SK-N-SH (cell line): ENCODE measurements around the gene PSG4. TPM values are rescaled to one million over a fixed set of nuclear protein-coding genes. Genes with fewer than 3 reads are reported as not detected.
"Not testable (repeated sequence)": the region's sequence is repeated elsewhere in the genome, so short reads cannot be mapped to it uniquely, and the experiment has no call there.

Source experiments
- CTCF ChIA-PET: fragments of 300-600, 350-600 bp; formaldehyde crosslinking; extraction: SDS; loops from one replicate; lab custom pipeline; 2021; lab: Yijun Ruan, JAX
- POLR2A ChIA-PET: fragments of 350-600 bp; sonication (Branson Sonifier 250); formaldehyde crosslinking; extraction: SDS; loops from one replicate; lab custom pipeline; 2020; ENCODE audit warnings: antibody characterized with exemption, inconsistent platforms; lab: Yijun Ruan, JAX
- DNase-seq: peaks from one replicate; pipeline ENCODE4 v3.0.0; 2012
- H2AFZ ChIP-seq: fragments of 200-600 bp; sonication (generic); 2 replicates; pipeline ENCODE4 v1.8.1; 2016; ENCODE audit warnings: antibody characterized with exemption, mild to moderate bottlenecking, low read depth
- H3F3A ChIP-seq: fragments of 200-600 bp; sonication (generic); replicated peaks from 2 replicates; pipeline ENCODE3; 2016; ENCODE audit warnings: antibody characterized with exemption, mild to moderate bottlenecking; ENCODE audit not compliant: insufficient read depth
- H3K27ac ChIP-seq, 2 experiments: fragments of 200-500 bp in 1 of 2; fragments of 200-600 bp in 1 of 2; sonication (Bioruptor generic) in 1 of 2; sonication (generic), shearing (Covaris generic) in 1 of 2; 2 replicates each; pipeline versions ENCODE4 v1.5.1 to v1.6.1; 2014 to 2016; ENCODE audit warnings: low read depth in 2 of 2, inconsistent platforms in 1 of 2, low read length in 1 of 2, mild to moderate bottlenecking in 1 of 2, mixed read lengths in 1 of 2
- H3K27me3 ChIP-seq: fragments of 200-600 bp; sonication (generic), shearing (Covaris generic); 2 replicates; pipeline ENCODE4 v1.6.1; 2016; ENCODE audit warnings: mixed run types; ENCODE audit not compliant: insufficient read depth
- H3K36me3 ChIP-seq, 2 experiments: fragments of 200-500 bp in 1 of 2; fragments of 200-600 bp in 1 of 2; sonication (Bioruptor generic) in 1 of 2; sonication (generic) in 1 of 2; replicated peaks in 1 of 2; 2 replicates each; pipeline versions ENCODE3 to v1.5.1; 2014 to 2016; ENCODE audit warnings: low read length in 1 of 2, mild to moderate bottlenecking in 1 of 2; ENCODE audit not compliant: insufficient read depth in 2 of 2, control insufficient read depth in 1 of 2
- H3K4me1 ChIP-seq, 2 experiments: fragments of 200-500 bp in 1 of 2; fragments of 200-600 bp in 1 of 2; sonication (Bioruptor generic) in 1 of 2; sonication (generic), shearing (Covaris generic) in 1 of 2; 2 replicates each; pipeline versions ENCODE4 v1.5.1 to v1.6.1; 2014 to 2016; ENCODE audit warnings: low read depth in 1 of 2, low read length in 1 of 2, mixed run types in 1 of 2; ENCODE audit not compliant: insufficient read depth in 2 of 2, control insufficient read depth in 1 of 2
- H3K4me2 ChIP-seq: fragments of 200-600 bp; sonication (generic), shearing (Covaris generic); 2 replicates; pipeline ENCODE4 v1.6.1; 2017; ENCODE audit warnings: mixed run types
- H3K4me3 ChIP-seq, 2 experiments: fragments of 200-500 bp in 1 of 2; fragments of 200-600 bp in 1 of 2; sonication (Bioruptor generic) in 1 of 2; sonication (generic), shearing (Covaris generic) in 1 of 2; 2 replicates each; pipeline versions ENCODE4 v1.5.1 to v1.8.1; 2014 to 2016; ENCODE audit warnings: low read depth in 2 of 2, inconsistent platforms in 1 of 2, low read length in 1 of 2, mild to moderate bottlenecking in 1 of 2, mixed read lengths in 1 of 2, moderate library complexity in 1 of 2
- H3K79me2 ChIP-seq: fragments of 200-600 bp; sonication (generic); 2 replicates; pipeline ENCODE4 v1.8.1; 2017; ENCODE audit warnings: mild to moderate bottlenecking; ENCODE audit not compliant: insufficient read depth
- H3K9ac ChIP-seq: fragments of 200-600 bp; sonication (generic); 2 replicates; pipeline ENCODE4 v1.6.1; 2017; ENCODE audit warnings: mixed run types
- H3K9me2 ChIP-seq: fragments of 200-600 bp; sonication (generic); 2 replicates; pipeline ENCODE4 v1.6.1; 2017; ENCODE audit warnings: mixed run types
- H3K9me3 ChIP-seq: fragments of 200-600 bp; sonication (generic); 2 replicates; pipeline ENCODE4 v1.6.1; 2017; ENCODE audit warnings: mixed run types, mild to moderate bottlenecking, moderate library complexity
- H4K20me1 ChIP-seq: fragments of 200-600 bp; sonication (generic); 2 replicates; pipeline ENCODE4 v1.6.1; 2017; ENCODE audit warnings: mild to moderate bottlenecking, mixed run types; ENCODE audit not compliant: insufficient read depth
- WGBS: methylation state at CpG from one replicate; pipeline ENCODE4 v1.1.6; 2017; ENCODE audit warnings: low lambda C conversion rate; 5-methylcytosine and 5-hydroxymethylcytosine counted together
- polyA plus RNA-seq, 3 experiments: library from polyadenylated mRNA; depleted of rRNA; stranded (reverse); fragments of >200 nt; gene quantifications; 2 replicates each; pipeline ENCODE4 v1.2.3, GENCODE V29; 2012

PSG4 gene
- polyA plus RNA-seq (2012; rRNA removed), result 175 and 311 TPM in 2 replicates
- polyA plus RNA-seq (2012; cell fraction: cytosol; rRNA removed), result 173 and 177 TPM in 2 replicates
- 423 and 650 TPM in 2 replicates for polyA plus RNA-seq (2012; cell fraction: nucleus; rRNA removed)

DNA sequence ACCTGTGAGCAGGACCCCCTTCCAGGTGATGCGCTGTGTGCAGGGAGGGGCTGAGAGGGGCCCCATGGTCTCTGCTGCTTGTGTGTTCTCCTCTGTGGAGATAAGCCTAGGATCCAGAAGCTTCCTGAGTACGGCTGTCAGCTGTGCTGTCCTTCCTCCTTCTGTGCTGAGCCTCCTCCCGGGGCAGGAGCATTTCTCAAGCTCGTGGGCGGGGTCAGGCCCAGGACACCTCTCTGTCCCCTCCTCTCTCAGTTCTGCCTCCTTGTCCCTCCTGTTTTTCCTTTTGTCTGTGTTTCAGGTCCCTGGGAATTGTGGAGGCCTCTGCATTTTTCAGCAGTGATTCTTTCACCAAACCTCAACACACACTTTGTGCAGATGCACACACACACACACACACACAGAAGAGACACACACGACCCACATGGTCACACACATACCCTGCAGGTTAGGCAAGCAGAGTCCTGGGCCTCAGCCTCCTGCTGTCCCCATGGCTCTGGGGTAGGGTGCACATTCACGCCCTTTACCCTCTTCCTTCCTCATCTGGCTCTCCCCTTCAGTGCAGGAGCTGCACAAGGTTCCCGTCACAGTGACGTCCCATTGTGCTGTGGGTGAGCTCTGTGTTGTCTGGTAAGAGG lies at the start of gene PSG4:
PSG4 (minus strand) TSS at position 168 of the 635 bp plus-strand sequence; CDS start at position 66, 102 bp downstream.
- H3K9me3 ChIP-seq, H2AFZ ChIP-seq, DNase-seq, H3K36me3 ChIP-seq, H3K9me2 ChIP-seq, H3K4me1 ChIP-seq, H4K20me1 ChIP-seq, H3K27me3 ChIP-seq, POLR2A ChIA-PET, CTCF ChIA-PET: not testable (repeated sequence)
- H3K4me2 ChIP-seq, result peak within 1 kb of the TSS; percentile 72
- H3K9ac ChIP-seq, result peak within 1 kb of the TSS; percentile 71
- peak within 1 kb of the TSS in 1 of 2 experiments; percentile 84; a peak in 2 of 4 replicates for H3K27ac ChIP-seq
- peak within 1 kb of the TSS; percentile 39 to 56; a peak in 3 of 4 replicates for H3K4me3 ChIP-seq
- H3K79me2 ChIP-seq, result peaks cover 21% of the 10 kb centered on the region
- H3F3A ChIP-seq, result peaks cover 24% of the 10 kb centered on the region
- 53% methylated on average over 6 of the region's 9 CpGs for WGBS

- DNase-seq, H3K36me3 ChIP-seq, H3K27ac ChIP-seq, H3K4me3 ChIP-seq, H3K9ac ChIP-seq, H2AFZ ChIP-seq, H3K4me2 ChIP-seq, H3F3A ChIP-seq, H3K9me3 ChIP-seq, POLR2A ChIA-PET, H3K9me2 ChIP-seq, H4K20me1 ChIP-seq, H3K27me3 ChIP-seq, H3K79me2 ChIP-seq, H3K4me1 ChIP-seq, CTCF ChIA-PET: not testable (repeated sequence)
- WGBS, result 0% methylated on average over 1 of the region's 1 CpG
These were observed 46.0 kb upstream of the PSG4 start for GRCh38 chr19:43251428-43251827.

GRCh38 chr19:43250296-43250695 lies 44.9 kb upstream of the PSG4 start:
- H4K20me1 ChIP-seq, H3K27me3 ChIP-seq, H3K9me3 ChIP-seq, POLR2A ChIA-PET, H3K79me2 ChIP-seq, H3K4me1 ChIP-seq, H3K9ac ChIP-seq, H3F3A ChIP-seq, H3K4me2 ChIP-seq, DNase-seq, H3K4me3 ChIP-seq, H3K36me3 ChIP-seq, H3K9me2 ChIP-seq, H3K27ac ChIP-seq, CTCF ChIA-PET: not testable (repeated sequence)
- WGBS, result 23% methylated on average over 5 of the region's 5 CpGs
- peak overlapping the region; percentile 63; the same call in 1 of the 2 replicates for H2AFZ ChIP-seq

DNA sequence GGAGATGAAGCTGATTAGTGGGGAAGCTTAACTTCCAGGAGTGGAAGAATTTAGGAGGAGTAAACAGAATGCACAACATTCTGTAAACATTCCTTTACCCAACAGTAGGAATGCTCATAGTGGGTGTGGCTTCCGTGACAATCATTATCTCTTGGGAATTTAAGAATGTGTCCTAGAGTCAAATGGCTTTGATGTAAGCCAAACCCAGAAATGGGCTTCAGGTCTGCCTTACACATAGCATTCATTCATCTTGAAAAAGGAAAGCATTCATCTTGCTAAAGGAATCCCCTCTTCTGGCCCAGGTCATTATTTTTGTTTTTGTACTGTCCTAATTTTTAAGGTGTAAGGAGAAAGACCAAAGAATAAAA lies 43.2 kb upstream of the PSG4 start:
- POLR2A ChIA-PET, H3K9ac ChIP-seq, H3K27ac ChIP-seq, CTCF ChIA-PET, H4K20me1 ChIP-seq, H3K4me2 ChIP-seq, H3F3A ChIP-seq, H3K4me1 ChIP-seq, H3K79me2 ChIP-seq, H3K9me3 ChIP-seq, H3K36me3 ChIP-seq, H3K9me2 ChIP-seq, H3K27me3 ChIP-seq, H3K4me3 ChIP-seq, H2AFZ ChIP-seq, DNase-seq: not testable (repeated sequence)
- 56% methylated on average over 1 of the region's 1 CpG for WGBS

DNA sequence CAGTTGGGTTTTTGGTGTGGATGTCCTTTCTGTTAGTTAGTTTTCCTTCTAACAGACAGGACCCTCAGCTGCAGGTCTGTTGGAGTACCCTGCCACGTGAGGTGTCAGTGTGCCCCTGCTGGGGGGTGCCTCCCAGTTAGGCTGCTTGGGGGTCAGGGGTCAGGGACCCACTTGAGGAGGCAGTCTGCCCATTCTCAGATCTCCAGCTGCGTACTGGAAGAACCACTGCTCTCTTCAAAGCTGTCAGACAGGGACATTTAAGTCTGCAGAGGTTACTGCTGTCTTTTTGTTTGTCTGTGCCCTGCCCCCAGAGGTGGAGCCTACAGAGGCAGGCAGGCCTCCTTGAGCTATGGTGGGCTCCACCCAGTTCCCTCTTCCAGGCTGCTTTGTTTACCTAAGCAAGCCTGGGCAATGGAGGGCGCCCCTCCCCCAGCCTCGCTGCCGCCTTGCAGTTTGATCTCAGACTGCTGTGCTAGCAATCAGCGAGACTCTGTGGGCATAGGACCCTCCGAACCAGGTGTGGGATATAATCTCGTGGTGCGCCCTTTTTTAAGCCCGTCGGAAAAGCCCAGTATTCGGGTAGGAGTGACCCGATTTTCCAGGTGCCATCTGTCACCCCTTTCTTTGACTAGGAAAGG lies 41.9 kb upstream of the PSG4 start:
- DNase-seq, H3K27me3 ChIP-seq, H4K20me1 ChIP-seq, H3K27ac ChIP-seq, H3K4me2 ChIP-seq, H3K9me3 ChIP-seq, H3K9me2 ChIP-seq, H3F3A ChIP-seq, H3K4me1 ChIP-seq, H2AFZ ChIP-seq, H3K9ac ChIP-seq, H3K4me3 ChIP-seq, POLR2A ChIA-PET, H3K36me3 ChIP-seq, H3K79me2 ChIP-seq, CTCF ChIA-PET: not testable (repeated sequence)
- 42% methylated on average over 10 of the region's 13 CpGs for WGBS

GRCh38 chr19:43245848-43246247 lies 40.4 kb upstream of the PSG4 start:
- H4K20me1 ChIP-seq, H3K79me2 ChIP-seq, H3K4me1 ChIP-seq, H3K4me2 ChIP-seq, CTCF ChIA-PET, POLR2A ChIA-PET, H3K27ac ChIP-seq, H3K4me3 ChIP-seq, H3K9ac ChIP-seq, H3F3A ChIP-seq, DNase-seq, H3K36me3 ChIP-seq, H3K27me3 ChIP-seq, H3K9me2 ChIP-seq, H2AFZ ChIP-seq, H3K9me3 ChIP-seq: not testable (repeated sequence)
- WGBS, result 2% methylated on average over 3 of the region's 3 CpGs
